22Rv1 (cell line): ENCODE results near the gene SS18L1.

Source experiments
- H3K27ac ChIP-seq: fragments of 450-650 bp; 2 replicates; pipeline ENCODE4 v1.5.1; 2017
- ZFX ChIP-seq: fragments of 450-650 bp; IDR thresholded peaks from 2 replicates; pipeline ENCODE4 v1.6.1; 2017; ENCODE audit warnings: antibody characterized with exemption, borderline replicate concordance
- TF ChIP-seq, protein P1 (sequence below): fragments of 450-650 bp; IDR thresholded peaks from 2 replicates; pipeline ENCODE4 v1.5.1; 2017; ENCODE audit warnings: mild to moderate bottlenecking

The SS18L1 gene

DNA sequence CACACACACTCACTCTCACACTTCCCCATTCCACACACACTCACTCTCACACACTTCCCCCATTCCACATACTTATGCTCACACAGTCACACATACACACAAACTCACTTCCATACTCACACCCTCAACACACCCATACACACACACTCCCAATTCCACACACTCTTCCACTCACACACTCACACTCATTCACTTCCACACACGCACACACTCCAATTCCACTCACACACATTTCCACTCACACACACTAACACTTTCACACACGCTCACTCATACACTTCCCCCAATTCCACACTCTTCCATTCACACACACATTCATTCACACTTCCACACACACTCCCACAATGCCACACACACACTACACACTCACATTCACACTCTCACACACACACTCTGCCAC, 86.7 kb downstream of the SS18L1 start:
- H3K27ac ChIP-seq: no peak overlapping the region
- TF ChIP-seq ZFX: no peak
- TF ChIP-seq, protein P1, sequence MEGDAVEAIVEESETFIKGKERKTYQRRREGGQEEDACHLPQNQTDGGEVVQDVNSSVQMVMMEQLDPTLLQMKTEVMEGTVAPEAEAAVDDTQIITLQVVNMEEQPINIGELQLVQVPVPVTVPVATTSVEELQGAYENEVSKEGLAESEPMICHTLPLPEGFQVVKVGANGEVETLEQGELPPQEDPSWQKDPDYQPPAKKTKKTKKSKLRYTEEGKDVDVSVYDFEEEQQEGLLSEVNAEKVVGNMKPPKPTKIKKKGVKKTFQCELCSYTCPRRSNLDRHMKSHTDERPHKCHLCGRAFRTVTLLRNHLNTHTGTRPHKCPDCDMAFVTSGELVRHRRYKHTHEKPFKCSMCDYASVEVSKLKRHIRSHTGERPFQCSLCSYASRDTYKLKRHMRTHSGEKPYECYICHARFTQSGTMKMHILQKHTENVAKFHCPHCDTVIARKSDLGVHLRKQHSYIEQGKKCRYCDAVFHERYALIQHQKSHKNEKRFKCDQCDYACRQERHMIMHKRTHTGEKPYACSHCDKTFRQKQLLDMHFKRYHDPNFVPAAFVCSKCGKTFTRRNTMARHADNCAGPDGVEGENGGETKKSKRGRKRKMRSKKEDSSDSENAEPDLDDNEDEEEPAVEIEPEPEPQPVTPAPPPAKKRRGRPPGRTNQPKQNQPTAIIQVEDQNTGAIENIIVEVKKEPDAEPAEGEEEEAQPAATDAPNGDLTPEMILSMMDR: no peak

DNA sequence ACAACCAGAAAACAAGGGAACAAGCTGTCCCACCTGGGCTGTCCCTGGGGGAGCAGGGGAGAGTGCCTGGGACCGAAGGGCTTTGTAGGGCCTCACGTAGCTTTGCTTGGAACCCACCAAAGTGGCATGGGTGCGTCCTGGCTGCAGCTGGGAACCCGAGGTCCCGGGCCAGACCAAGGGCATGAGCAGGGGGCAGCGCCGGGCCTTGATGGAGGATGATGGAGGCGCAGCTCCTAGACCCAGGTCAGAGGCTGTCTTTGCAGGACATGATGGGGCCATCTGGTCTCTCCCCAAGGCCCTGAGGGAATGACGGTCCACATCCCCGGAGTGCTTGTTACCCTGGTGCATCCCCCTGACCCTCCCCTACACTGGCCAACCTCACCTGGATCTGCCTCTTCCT, 87.1 kb downstream of the SS18L1 start:
- no peak for TF ChIP-seq ZFX
- H3K27ac ChIP-seq: no peak overlapping the region

DNA sequence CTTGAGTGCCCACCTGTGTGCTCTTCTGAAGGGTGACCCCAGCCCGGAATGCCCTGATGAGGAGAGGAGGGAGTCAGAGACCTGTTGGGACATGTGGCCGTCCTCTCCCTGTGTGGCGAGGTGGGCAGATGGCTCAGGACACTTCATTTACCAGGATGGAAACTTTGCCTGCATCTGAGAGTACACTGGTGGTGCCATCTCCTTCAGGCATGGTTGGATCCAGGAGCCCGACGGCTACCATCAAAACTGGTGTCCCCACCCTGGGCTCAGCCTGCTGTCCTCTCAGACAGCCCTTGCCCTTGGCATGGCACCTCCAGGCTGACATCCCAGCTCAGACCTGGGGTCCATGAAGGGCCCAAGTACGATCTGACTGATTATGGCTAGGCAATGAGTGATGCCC, 87.7 kb downstream of the SS18L1 start:
- no peak for TF ChIP-seq ZFX
- TF ChIP-seq, protein P1: no peak
- no peak overlapping the region for H3K27ac ChIP-seq
